ENCODE results near the gene WFDC8. TPM values are rescaled to one million over a fixed set of nuclear protein-coding genes. Genes with fewer than 3 reads are reported as not detected.

WFDC8 gene
- polyA plus RNA-seq, 2 of the 4 experiments (the other 2 are of a cell fraction) = not detected

GRCh38 chr20:45550765-45551164, 28.3 kb downstream of the WFDC8 start:
- FAIRE-seq = no peak
- Histone ChIP-seq H3K4me2 (no peak overlapping the region), H3K9me3 (no peaks in the 10 kb centered on the region), H3K4me1 (no peaks in the 10 kb centered on the region), H3K27ac (no peak overlapping the region), H3K4me3 (no peak overlapping the region)
- DNase-seq (ENCODE audit: low read depth in 1 of 2, low spot score in 1 of 2) = no peak
- TF ChIP-seq, protein P1, sequence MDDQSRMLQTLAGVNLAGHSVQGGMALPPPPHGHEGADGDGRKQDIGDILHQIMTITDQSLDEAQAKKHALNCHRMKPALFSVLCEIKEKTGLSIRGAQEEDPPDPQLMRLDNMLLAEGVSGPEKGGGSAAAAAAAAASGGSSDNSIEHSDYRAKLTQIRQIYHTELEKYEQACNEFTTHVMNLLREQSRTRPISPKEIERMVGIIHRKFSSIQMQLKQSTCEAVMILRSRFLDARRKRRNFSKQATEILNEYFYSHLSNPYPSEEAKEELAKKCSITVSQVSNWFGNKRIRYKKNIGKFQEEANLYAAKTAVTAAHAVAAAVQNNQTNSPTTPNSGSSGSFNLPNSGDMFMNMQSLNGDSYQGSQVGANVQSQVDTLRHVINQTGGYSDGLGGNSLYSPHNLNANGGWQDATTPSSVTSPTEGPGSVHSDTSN (IDR thresholded peaks at IDR 0.05) = no peak
- TF ChIP-seq MAFK (IDR thresholded peaks at IDR 0.05; ENCODE audit: partially characterized antibody) = peak; percentile 59
- CTCF ChIA-PET = interaction anchor here (0.8 to 2.3 kb wide), 2 partner anchors 16 to 220 kb away, joined by 3 to 9 read pairs; no protein-coding TSS in a partner anchor
- no peak for ATAC-seq
- POLR2A ChIA-PET = no interaction called here

DNA sequence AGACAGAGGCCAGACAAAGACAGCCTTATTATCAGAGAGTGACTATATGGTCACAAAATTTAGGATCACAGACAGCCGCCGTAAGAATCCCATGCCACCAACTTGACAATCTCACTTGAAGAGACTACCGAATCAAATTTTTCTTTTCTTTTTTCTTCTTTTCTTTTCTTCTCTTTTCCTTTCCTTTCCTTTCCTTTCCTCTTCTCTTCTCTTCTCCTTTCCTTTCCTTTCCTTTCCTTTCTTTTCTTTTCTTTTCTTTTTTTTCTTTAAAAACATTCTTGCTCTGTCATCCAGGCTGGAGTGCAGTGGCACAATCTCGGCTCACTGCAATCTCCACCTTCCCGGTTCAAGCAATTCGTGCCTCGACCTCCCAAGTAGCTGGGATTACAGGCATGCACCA, 30.7 kb downstream of the WFDC8 start:
- POLR2A ChIA-PET = no interaction called here
- CTCF ChIA-PET = interaction anchor here (1.1 to 2.2 kb wide), 3 partner anchors 68 to 223 kb away, joined by 4 to 15 read pairs (median 5); no protein-coding TSS in a partner anchor
- DNase-seq (ENCODE audit: low read depth in 1 of 2, low spot score in 1 of 2) (no peak), ATAC-seq (no peak), FAIRE-seq (no peak)
- no peak overlapping the region for H3K4me3 ChIP-seq
- H3K4me1 ChIP-seq = no peaks in the 10 kb centered on the region
- no peaks in the 10 kb centered on the region for H3K9me3 ChIP-seq
- no peak overlapping the region for H3K4me2 ChIP-seq
- TF ChIP-seq MAX (IDR thresholded peaks at IDR 0.05) = no peak
- TF ChIP-seq EHF (CRISPR knock-in tag; IDR thresholded peaks at IDR 0.05) = no peak
- no peak for TF ChIP-seq NPAS2 (CRISPR knock-in tag; IDR thresholded peaks at IDR 0.05; ENCODE audit: borderline replicate concordance)
- TF ChIP-seq BCL3 (IDR thresholded peaks at IDR 0.05) = no peak
- TF ChIP-seq CEBPB (IDR thresholded peaks at IDR 0.05) = no peak
- no peak for TF ChIP-seq KDM1A (IDR thresholded peaks at IDR 0.05; ENCODE audit: low read depth)
- TF ChIP-seq NR3C1 (IDR thresholded peaks at IDR 0.05) = no peak
- no peak for TF ChIP-seq HES2 (IDR thresholded peaks at IDR 0.05)
- TF ChIP-seq CTCF (IDR thresholded peaks at IDR 0.05) = no peak
- no peak for TF ChIP-seq RARB (CRISPR knock-in tag; IDR thresholded peaks at IDR 0.05)
- TF ChIP-seq MYC (IDR thresholded peaks at IDR 0.05; ENCODE audit: borderline replicate concordance, low read length) = no peak
- TF ChIP-seq MAZ (IDR thresholded peaks at IDR 0.05; ENCODE audit: borderline replicate concordance, low read depth, low read length) = no peak
- TF ChIP-seq RFX5 (IDR thresholded peaks at IDR 0.05) = no peak
- no peak for TF ChIP-seq FOSL2 (IDR thresholded peaks at IDR 0.05)
- no peak for TF ChIP-seq FOSL2 (CRISPR knock-in tag; IDR thresholded peaks at IDR 0.05)
- no peak for TF ChIP-seq FOSB (CRISPR knock-in tag; IDR thresholded peaks at IDR 0.05)
- TF ChIP-seq, protein P2, sequence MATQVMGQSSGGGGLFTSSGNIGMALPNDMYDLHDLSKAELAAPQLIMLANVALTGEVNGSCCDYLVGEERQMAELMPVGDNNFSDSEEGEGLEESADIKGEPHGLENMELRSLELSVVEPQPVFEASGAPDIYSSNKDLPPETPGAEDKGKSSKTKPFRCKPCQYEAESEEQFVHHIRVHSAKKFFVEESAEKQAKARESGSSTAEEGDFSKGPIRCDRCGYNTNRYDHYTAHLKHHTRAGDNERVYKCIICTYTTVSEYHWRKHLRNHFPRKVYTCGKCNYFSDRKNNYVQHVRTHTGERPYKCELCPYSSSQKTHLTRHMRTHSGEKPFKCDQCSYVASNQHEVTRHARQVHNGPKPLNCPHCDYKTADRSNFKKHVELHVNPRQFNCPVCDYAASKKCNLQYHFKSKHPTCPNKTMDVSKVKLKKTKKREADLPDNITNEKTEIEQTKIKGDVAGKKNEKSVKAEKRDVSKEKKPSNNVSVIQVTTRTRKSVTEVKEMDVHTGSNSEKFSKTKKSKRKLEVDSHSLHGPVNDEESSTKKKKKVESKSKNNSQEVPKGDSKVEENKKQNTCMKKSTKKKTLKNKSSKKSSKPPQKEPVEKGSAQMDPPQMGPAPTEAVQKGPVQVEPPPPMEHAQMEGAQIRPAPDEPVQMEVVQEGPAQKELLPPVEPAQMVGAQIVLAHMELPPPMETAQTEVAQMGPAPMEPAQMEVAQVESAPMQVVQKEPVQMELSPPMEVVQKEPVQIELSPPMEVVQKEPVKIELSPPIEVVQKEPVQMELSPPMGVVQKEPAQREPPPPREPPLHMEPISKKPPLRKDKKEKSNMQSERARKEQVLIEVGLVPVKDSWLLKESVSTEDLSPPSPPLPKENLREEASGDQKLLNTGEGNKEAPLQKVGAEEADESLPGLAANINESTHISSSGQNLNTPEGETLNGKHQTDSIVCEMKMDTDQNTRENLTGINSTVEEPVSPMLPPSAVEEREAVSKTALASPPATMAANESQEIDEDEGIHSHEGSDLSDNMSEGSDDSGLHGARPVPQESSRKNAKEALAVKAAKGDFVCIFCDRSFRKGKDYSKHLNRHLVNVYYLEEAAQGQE (IDR thresholded peaks at IDR 0.05) = no peak
- TF ChIP-seq FOXS1 (CRISPR knock-in tag; IDR thresholded peaks at IDR 0.05) = no peak
- TF ChIP-seq GATA3 (IDR thresholded peaks at IDR 0.05; ENCODE audit: borderline replicate concordance) = no peak
- no peak for TF ChIP-seq RNF2 (IDR thresholded peaks at IDR 0.05; ENCODE audit: borderline replicate concordance, low read depth)
- no peak for TF ChIP-seq E2F6 (IDR thresholded peaks at IDR 0.05; ENCODE audit: borderline replicate concordance, low read depth)
- 47% methylated on average over 7 of the region's 7 CpGs for WGBS (ENCODE audit: missing lambda C conversion rate)
- no peak overlapping the region for H3K27ac ChIP-seq

Measured in A549 (cell line).